B cell (primary cell): ENCODE data around the gene RNF40. TPM values are rescaled to one million over a fixed set of nuclear protein-coding genes. Genes with fewer than 3 reads are reported as not detected.

Source experiments
- ATAC-seq: fragments of 200-7000 bp; cut with Tn5 transposase; one replicate; pipeline ENCODE4 v1.10.0; 2021; ENCODE audit warnings: low read depth, mild to moderate bottlenecking, moderate number of reproducible peaks, moderate library complexity
- CTCF ChIA-PET: fragments of 350-600 bp; sonication (Branson Sonifier 250); formaldehyde crosslinking; loops from one replicate; lab custom pipeline; 2021; ENCODE audit warnings: antibody characterized with exemption, inconsistent platforms; lab: Charles Lee
- POLR2A ChIA-PET: fragments of 350-600 bp; sonication (Branson Sonifier 250); formaldehyde crosslinking; loops from one replicate; lab custom pipeline; 2021; ENCODE audit warnings: antibody characterized with exemption; lab: Charles Lee
- DNase-seq: peaks from one replicate; pipeline ENCODE4 v3.0.0; 2013
- H2AFZ ChIP-seq: 2 replicates; pipeline ENCODE4 v1.6.1; 2012; ENCODE audit warnings: mild to moderate bottlenecking, low read depth, low read length; ENCODE audit not compliant: insufficient read depth, poor library complexity, severe bottlenecking
- H3K27ac ChIP-seq, 2 donors: 1 replicate in 1 of 2; 2 replicates in 1 of 2; pipeline ENCODE4 v1.5.1; 2012 to 2013; ENCODE audit warnings: low read length in 2 of 2, mild to moderate bottlenecking in 2 of 2, moderate library complexity in 1 of 2
- H3K27me3 ChIP-seq, 4 experiments: fragments of 200-600 bp in 1 of 4; sonication (generic) in 1 of 4; replicated peaks in 1 of 4; 1 replicate in 2 of 4; 2 replicates in 2 of 4; pipeline versions ENCODE4 v1.6.1 to v1.7.0; 2013 to 2016; ENCODE audit warnings: low read length in 3 of 4, mild to moderate bottlenecking in 2 of 4, mixed read lengths in 1 of 4, moderate library complexity in 1 of 4; ENCODE audit not compliant: insufficient read depth in 4 of 4, control insufficient read depth in 3 of 4; ENCODE audit errors: control extremely low read depth in 1 of 4
- H3K36me3 ChIP-seq, 2 experiments: replicated peaks in 1 of 2; 1 replicate in 1 of 2; 2 replicates in 1 of 2; pipeline versions ENCODE4 v1.6.1 to v1.7.1; 2013; ENCODE audit warnings: low read length in 1 of 2; ENCODE audit not compliant: insufficient read depth in 2 of 2, control insufficient read depth in 1 of 2; ENCODE audit errors: control extremely low read depth in 1 of 2, extremely low read depth in 1 of 2
- H3K4me1 ChIP-seq, 2 donors: fragments of 200-600 bp in 1 of 2; sonication (generic) in 1 of 2; 1 replicate in 1 of 2; 2 replicates in 1 of 2; pipeline versions ENCODE4 v1.5.1 to v1.6.1; 2013 to 2017; ENCODE audit warnings: low read length in 2 of 2; ENCODE audit not compliant: control insufficient read depth in 2 of 2, insufficient read depth in 2 of 2
- H3K4me2 ChIP-seq: replicated peaks from 2 replicates; pipeline ENCODE3; 2012; ENCODE audit warnings: mild to moderate bottlenecking, low read depth, low read length; ENCODE audit not compliant: poor library complexity, severe bottlenecking
- H3K4me3 ChIP-seq, 5 experiments: fragments of 200-600 bp in 1 of 5; sonication (generic) in 1 of 5; 1 replicate in 3 of 5; 2 replicates in 2 of 5; pipeline versions ENCODE4 v1.5.1 to v1.7.0; 2011 to 2016; ENCODE audit warnings: low read length in 4 of 5, mild to moderate bottlenecking in 4 of 5, low read depth in 2 of 5, control low read depth in 1 of 5, moderate library complexity in 1 of 5; ENCODE audit not compliant: insufficient read depth in 1 of 5; ENCODE audit errors: control extremely low read depth in 1 of 5, extremely low read depth in 1 of 5
- H3K79me2 ChIP-seq: fragments of 200-600 bp; sonication (generic); one replicate; pipeline ENCODE4 v1.6.0; 2016; ENCODE audit warnings: low read length; ENCODE audit not compliant: control insufficient read depth, insufficient read depth
- H3K9ac ChIP-seq: fragments of 200-600 bp; sonication (generic); 2 replicates; pipeline ENCODE4 v1.6.1; 2017; ENCODE audit warnings: mild to moderate bottlenecking, low read length, moderate library complexity
- H3K9me3 ChIP-seq, 3 donors: one replicate each; pipeline versions ENCODE4 v1.6.1 to v1.7.1; 2013; ENCODE audit warnings: low read length in 2 of 3; ENCODE audit not compliant: control insufficient read depth in 2 of 3, insufficient read depth in 1 of 3; ENCODE audit errors: control extremely low read depth in 1 of 3
- H4K20me1 ChIP-seq: 2 replicates; pipeline ENCODE4 v1.6.0; 2012; ENCODE audit warnings: mild to moderate bottlenecking, low read length; ENCODE audit not compliant: insufficient read depth, control insufficient read depth, poor library complexity, severe bottlenecking
- H3K27ac Mint-ChIP-seq: one replicate; pipeline ENCODE4 v1.8.0; 2021; ENCODE audit warnings: mixed read lengths
- H3K27me3 Mint-ChIP-seq: one replicate; pipeline ENCODE4 v1.8.0; 2021; ENCODE audit warnings: mixed read lengths
- H3K4me1 Mint-ChIP-seq: one replicate; pipeline ENCODE4 v1.8.0; 2021; ENCODE audit warnings: mixed read lengths
- H3K4me3 Mint-ChIP-seq: one replicate; pipeline ENCODE4 v1.8.0; 2021; ENCODE audit warnings: mixed read lengths
- H3K9me3 Mint-ChIP-seq: one replicate; pipeline ENCODE4 v1.8.0; 2022; ENCODE audit warnings: mixed read lengths; ENCODE audit not compliant: insufficient read depth
- CTCF ChIP-seq: fragments of 200-600 bp; IDR thresholded peaks from one replicate; pipeline ENCODE4 v1.8.0; 2022; ENCODE audit warnings: antibody characterized with exemption, mild to moderate bottlenecking
- EZH2 ChIP-seq: IDR thresholded peaks from 2 replicates; pipeline ENCODE4 v1.6.1; 2012; ENCODE audit warnings: borderline replicate concordance, low read depth, mild to moderate bottlenecking, moderate library complexity, low read length; ENCODE audit not compliant: insufficient read depth, poor library complexity, severe bottlenecking
- WGBS: methylation state at CpG from one replicate; pipeline ENCODE4 v1.1.5; 2013; ENCODE audit warnings: missing lambda C conversion rate; ENCODE audit not compliant: insufficient coverage; 5-methylcytosine and 5-hydroxymethylcytosine counted together
- intact Hi-C: fragments of 100-400 bp; cut with micrococcal nuclease; formaldehyde crosslinking; loops from one replicate; pipeline ENCODE4 v1.10.0; 2022
- polyA plus RNA-seq: library from polyadenylated mRNA; depleted of rRNA; stranded (reverse); fragments of >200 nt; gene quantifications from 2 replicates; pipeline ENCODE4 v1.2.3, GENCODE V29; 2012
- total RNA-seq, 2 donors: library from RNA; stranded (reverse); fragments of 120-200 nt in 1 of 2; gene quantifications; 1 replicate in 1 of 2; 2 replicates in 1 of 2; pipeline versions ENCODE4 v1.2.3 to v1.2.4, GENCODE V29; 2013 to 2022

The RNF40 gene
- total and polyA plus RNA-seq, 2 donors (not counting 1 experiment from before 2014, with no cell fraction given): 41.8 to 121 TPM

GRCh38 chr16:30747331-30747730 lies 14.8 kb upstream of the RNF40 start:
- H3K4me1 ChIP-seq: peaks cover 3 to 5% of the 10 kb centered on the region in 2 donors
- Mint-ChIP-seq H3K4me1 (peaks cover 19% of the 10 kb centered on the region), H3K27ac (peak overlapping the region; percentile 93), H3K27me3 (no peaks in the 10 kb centered on the region), H3K4me3 (peak overlapping the region; percentile 92), H3K9me3 (no peaks in the 10 kb centered on the region)
- no peak for TF ChIP-seq CTCF
- no peak for TF ChIP-seq EZH2
- no peak for ATAC-seq
- CTCF ChIA-PET: interaction anchor here (1.2 to 1.5 kb wide), 4 partner anchors 24 to 395 kb away, joined by 3 read pairs; no protein-coding TSS in a partner anchor
- POLR2A ChIA-PET: interaction anchor here (0.7 to 1.7 kb wide), 7 partner anchors 11 to 175 kb away, joined by 3 to 9 read pairs (median 3); partner anchors contain the start of genes CFAP119 and SRCAP
- H4K20me1 ChIP-seq: no peaks in the 10 kb centered on the region
- H3K9me3 ChIP-seq: no peaks in the 10 kb centered on the region
- 72% methylated on average over 3 of the region's 3 CpGs for WGBS
- H3K79me2 ChIP-seq: peaks cover 9% of the 10 kb centered on the region
- peak overlapping the region; percentile 81 for H3K9ac ChIP-seq
- peaks cover 0 to 12% of the 10 kb centered on the region in 2 experiments for H3K36me3 ChIP-seq
- peak overlapping the region; percentile 22 to 84 (median 69) for H3K4me3 ChIP-seq
- peak overlapping the region; percentile 87 for H2AFZ ChIP-seq
- H3K27ac ChIP-seq: peak overlapping the region; percentile 45 to 75
- H3K27me3 ChIP-seq: no peaks in the 10 kb centered on the region
- H3K4me2 ChIP-seq: peak overlapping the region; percentile 89
- intact Hi-C loops: no loop called here
- no peak for DNase-seq
